NCI-H460 (cell line): ENCODE results near the gene ADAMTS7. TPM values are rescaled to one million over a fixed set of nuclear protein-coding genes. Genes with fewer than 3 reads are reported as not detected.
"Not testable (repeated sequence)": the region's sequence is repeated elsewhere in the genome, so short reads cannot be mapped to it uniquely, and the experiment has no call there.

Source experiments
- DNase-seq: peaks from one replicate; pipeline ENCODE4 v3.0.0-alpha.2; 2016; ENCODE audit warnings: low read depth; ENCODE audit errors: extremely low read depth
- total RNA-seq: library from RNA; depleted of rRNA; stranded (reverse); fragments of >200 nt; shearing (Covaris generic); gene quantifications from 2 replicates; pipeline ENCODE4 v1.2.3, GENCODE V29; 2014

ADAMTS7 gene
- total RNA-seq, 1 experiment from 2014 or later = 2.1 TPM

DNA sequence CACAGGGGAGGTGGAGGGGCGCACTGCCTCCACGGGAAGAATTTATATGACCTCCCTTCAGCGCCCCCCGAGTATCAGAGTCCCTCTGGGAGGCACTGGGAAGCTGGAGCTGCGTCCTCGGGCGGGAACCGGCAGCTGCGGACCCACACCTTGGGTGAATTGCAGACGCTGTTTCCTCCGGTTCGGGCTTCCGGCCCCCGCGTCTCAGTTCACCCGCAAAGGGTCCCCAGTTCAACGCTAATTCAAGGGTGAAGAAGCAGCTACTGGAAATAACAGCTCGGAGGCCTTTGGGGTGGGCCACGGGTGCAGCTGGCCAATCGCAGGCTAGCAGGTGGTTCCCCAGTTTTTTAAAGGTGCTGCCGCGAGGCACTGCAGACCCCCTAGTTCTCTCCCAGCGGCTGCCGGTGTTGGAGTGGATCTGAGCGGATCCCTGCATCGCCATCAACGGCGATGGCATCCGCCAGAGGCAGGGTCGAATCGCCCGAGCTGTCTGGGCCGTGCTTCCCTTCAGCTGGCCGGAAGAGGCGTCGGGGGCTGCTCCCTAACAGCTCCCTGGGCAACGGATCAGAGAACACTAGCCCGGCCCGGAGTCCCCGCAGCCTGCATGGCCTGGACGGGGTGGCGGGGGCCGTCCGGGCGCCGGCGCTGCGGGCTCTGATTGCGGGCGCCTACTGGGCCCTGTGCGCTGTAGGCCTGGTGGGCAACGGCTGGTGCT is 19.4 kb upstream of the ADAMTS7 start:
- no peak for DNase-seq

GRCh38 chr15:78828920-78829319 is 17.7 kb upstream of the ADAMTS7 start:
- no peak for DNase-seq

DNA sequence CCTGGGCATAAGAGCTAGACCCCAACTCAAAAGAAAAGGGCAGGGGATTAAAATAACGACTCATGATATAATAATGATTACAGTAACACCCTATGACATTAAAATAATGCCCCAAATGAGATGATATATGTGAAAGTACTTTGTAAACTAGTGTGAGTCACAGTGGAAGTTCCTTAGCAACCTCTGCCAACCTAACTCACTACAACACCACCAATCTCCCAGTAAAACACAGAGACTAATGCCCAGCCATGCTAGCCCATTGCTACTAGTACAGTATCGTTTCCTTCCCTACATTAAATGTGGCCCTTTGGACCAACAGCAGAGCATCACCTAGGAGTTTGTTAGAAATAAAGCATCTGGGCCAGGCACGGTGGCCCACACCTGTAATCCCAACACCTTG is 11.2 kb upstream of the ADAMTS7 start:
- no peak for DNase-seq

GRCh38 chr15:78811825-78812183 is 540 bp upstream of the ADAMTS7 start:
- DNase-seq = no peak

- no peak for DNase-seq
Measured at GRCh38 chr15:78810362-78811123, 721 bp downstream of the ADAMTS7 start.

GRCh38 chr15:78810003-78810361 is 1.3 kb downstream of the ADAMTS7 start:
- no peak for DNase-seq

GRCh38 chr15:78808550-78808949 is 2.7 kb downstream of the ADAMTS7 start:
- peak; percentile 24 for DNase-seq

GRCh38 chr15:78807359-78807758 is 3.9 kb downstream of the ADAMTS7 start:
- no peak for DNase-seq

DNA sequence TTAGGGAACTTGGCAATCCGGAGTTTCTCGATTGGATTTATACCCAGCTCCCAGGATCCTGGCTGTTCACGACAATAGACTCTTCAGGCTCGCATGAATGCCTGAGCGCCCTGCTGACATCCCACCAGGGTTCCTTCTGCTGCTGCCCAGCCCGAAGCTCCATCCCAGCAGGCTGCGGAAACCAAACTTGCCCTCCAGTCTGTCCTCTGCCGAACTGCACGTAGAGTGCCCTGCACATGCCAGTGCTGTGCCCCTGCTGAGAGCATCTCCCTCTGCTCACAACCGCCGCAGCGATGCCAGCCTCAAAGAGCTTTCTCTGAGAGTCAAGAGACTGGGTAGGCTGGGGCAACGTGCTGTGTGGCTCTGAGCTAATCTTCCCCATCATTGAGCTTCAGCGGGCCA is 6.9 kb downstream of the ADAMTS7 start:
- no peak for DNase-seq

- no peak for DNase-seq
Measured at GRCh38 chr15:78800806-78801205, 10.5 kb downstream of the ADAMTS7 start.

GRCh38 chr15:78800189-78800588 is 11.1 kb downstream of the ADAMTS7 start:
- DNase-seq = no peak

- DNase-seq = not testable (repeated sequence)
Measured at GRCh38 chr15:78799102-78799501, 12.2 kb downstream of the ADAMTS7 start.

GRCh38 chr15:78798355-78798754 is 12.9 kb downstream of the ADAMTS7 start:
- DNase-seq = peak; percentile 58

- no peak for DNase-seq
Measured at GRCh38 chr15:78797951-78798350, 13.3 kb downstream of the ADAMTS7 start.

DNA sequence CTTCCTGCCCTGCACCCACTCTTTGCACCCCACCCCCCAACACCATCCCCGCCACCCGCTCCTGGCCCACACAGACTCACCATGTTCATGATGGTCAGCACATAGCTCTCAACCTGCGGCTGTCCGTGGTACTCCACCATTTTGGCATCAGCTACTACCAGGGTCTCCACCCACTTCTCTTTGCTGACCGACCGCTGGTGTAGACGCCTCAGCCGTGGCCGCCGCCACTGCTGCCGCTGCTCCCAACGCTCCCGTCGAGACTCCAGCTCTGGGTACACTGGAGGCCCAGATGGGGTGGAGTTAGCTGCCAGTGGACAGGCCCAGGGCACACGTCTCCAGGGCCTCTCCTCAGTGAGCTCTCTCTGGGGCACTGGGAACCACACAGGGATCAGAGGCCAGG is 14.8 kb downstream of the ADAMTS7 start:
- no peak for DNase-seq

- no peak for DNase-seq
Measured at GRCh38 chr15:78795043-78795442, 16.2 kb downstream of the ADAMTS7 start.

GRCh38 chr15:78794446-78794845 is 16.8 kb downstream of the ADAMTS7 start:
- DNase-seq = not testable (repeated sequence)

GRCh38 chr15:78791357-78791756 is 19.9 kb downstream of the ADAMTS7 start:
- no peak for DNase-seq

DNA sequence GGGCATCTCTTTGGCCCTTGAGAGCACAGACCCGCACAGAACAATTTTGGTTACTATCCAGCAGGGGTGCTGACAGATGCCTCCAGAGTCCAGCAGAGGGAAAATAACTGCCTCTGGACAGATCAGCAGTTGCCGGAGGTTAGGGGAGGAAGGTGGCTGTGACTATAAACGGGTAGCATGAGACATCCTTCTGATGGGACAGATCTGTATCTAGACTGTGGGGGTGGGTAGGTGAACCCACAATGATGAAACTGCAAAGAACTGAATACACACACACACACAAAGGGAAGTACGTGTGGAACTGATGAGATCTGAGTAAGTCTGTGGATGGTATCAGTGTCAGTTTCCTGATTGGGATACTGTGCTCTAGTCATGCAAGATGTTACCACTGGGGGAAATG is 21.2 kb downstream of the ADAMTS7 start:
- DNase-seq = no peak

GRCh38 chr15:78789615-78790014 is 21.6 kb downstream of the ADAMTS7 start:
- DNase-seq = no peak

- DNase-seq = no peak
Measured at GRCh38 chr15:78788016-78788660, 23.1 kb downstream of the ADAMTS7 start.

- not testable (repeated sequence) for DNase-seq
Measured at GRCh38 chr15:78782402-78782801, 28.9 kb downstream of the ADAMTS7 start.
